ENCODE measurements around the gene CFAP20DC.

GRCh38 chr3:58991026-58991425 lies 58.8 kb downstream of the CFAP20DC start:
- TF ChIP-seq, protein P1, sequence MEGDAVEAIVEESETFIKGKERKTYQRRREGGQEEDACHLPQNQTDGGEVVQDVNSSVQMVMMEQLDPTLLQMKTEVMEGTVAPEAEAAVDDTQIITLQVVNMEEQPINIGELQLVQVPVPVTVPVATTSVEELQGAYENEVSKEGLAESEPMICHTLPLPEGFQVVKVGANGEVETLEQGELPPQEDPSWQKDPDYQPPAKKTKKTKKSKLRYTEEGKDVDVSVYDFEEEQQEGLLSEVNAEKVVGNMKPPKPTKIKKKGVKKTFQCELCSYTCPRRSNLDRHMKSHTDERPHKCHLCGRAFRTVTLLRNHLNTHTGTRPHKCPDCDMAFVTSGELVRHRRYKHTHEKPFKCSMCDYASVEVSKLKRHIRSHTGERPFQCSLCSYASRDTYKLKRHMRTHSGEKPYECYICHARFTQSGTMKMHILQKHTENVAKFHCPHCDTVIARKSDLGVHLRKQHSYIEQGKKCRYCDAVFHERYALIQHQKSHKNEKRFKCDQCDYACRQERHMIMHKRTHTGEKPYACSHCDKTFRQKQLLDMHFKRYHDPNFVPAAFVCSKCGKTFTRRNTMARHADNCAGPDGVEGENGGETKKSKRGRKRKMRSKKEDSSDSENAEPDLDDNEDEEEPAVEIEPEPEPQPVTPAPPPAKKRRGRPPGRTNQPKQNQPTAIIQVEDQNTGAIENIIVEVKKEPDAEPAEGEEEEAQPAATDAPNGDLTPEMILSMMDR (IDR thresholded peaks at IDR 0.05) = no peak
- no peak for TF ChIP-seq POLR2A (IDR thresholded peaks at IDR 0.05)
- no peak for TF ChIP-seq POLR2AphosphoS5 (IDR thresholded peaks at IDR 0.05)
- no peak for TF ChIP-seq EP300 (IDR thresholded peaks at IDR 0.05)

All from gastroesophageal sphincter (tissue), 3 donors.